GM23338 (cell line): ENCODE results near the gene AIP. TPM values are rescaled to one million over a fixed set of nuclear protein-coding genes. Genes with fewer than 3 reads are reported as not detected.
A peak's percentile ranks its signal among the peaks of the same experiment; 100 is the strongest.

Source experiments
- ATAC-seq: fragments of 200-7000 bp; cut with Tn5 transposase; 3 replicates; pipeline ENCODE4 v1.9.1; 2020
- DNase-seq: peaks from one replicate; pipeline ENCODE4 v3.0.0-alpha.2; 2015; ENCODE audit warnings: low spot score
- H2AFZ ChIP-seq: fragments of 200-600 bp; sonication (generic); 2 replicates; pipeline ENCODE4 v1.8.0; 2016; ENCODE audit warnings: antibody characterized with exemption, mild to moderate bottlenecking, moderate library complexity
- H3F3A ChIP-seq: fragments of 200-600 bp; sonication (generic); replicated peaks from 2 replicates; pipeline ENCODE4 v1.8.0; 2017; ENCODE audit warnings: antibody characterized with exemption, mixed run types, low read depth
- H3K27ac ChIP-seq: fragments of 200-600 bp; sonication (generic); 2 replicates; pipeline ENCODE4 v1.6.1; 2016; ENCODE audit warnings: low read depth
- H3K27me3 ChIP-seq: fragments of 200-600 bp; sonication (generic); 2 replicates; pipeline ENCODE4 v1.8.0; 2016; ENCODE audit warnings: mild to moderate bottlenecking, mixed run types, moderate library complexity; ENCODE audit not compliant: insufficient read depth
- H3K36me3 ChIP-seq: fragments of 200-600 bp; sonication (generic); 2 replicates; pipeline ENCODE4 v1.8.0; 2016; ENCODE audit warnings: mild to moderate bottlenecking; ENCODE audit not compliant: insufficient read depth
- H3K4me1 ChIP-seq: fragments of 200-600 bp; sonication (generic); 2 replicates; pipeline ENCODE4 v1.8.0; 2016; ENCODE audit warnings: mild to moderate bottlenecking, moderate library complexity; ENCODE audit not compliant: insufficient read depth
- H3K4me2 ChIP-seq: fragments of 200-600 bp; sonication (generic); 2 replicates; pipeline ENCODE4 v1.7.1; 2017; ENCODE audit warnings: mixed run types
- H3K4me3 ChIP-seq: fragments of 200-600 bp; sonication (generic); 2 replicates; pipeline ENCODE4 v1.6.1; 2016; ENCODE audit warnings: mixed run types
- H3K79me2 ChIP-seq: fragments of 200-600 bp; sonication (generic); replicated peaks from 2 replicates; pipeline ENCODE4 v1.8.0; 2017; ENCODE audit warnings: mild to moderate bottlenecking; ENCODE audit not compliant: insufficient read depth
- H3K9me2 ChIP-seq: fragments of 200-600 bp; sonication (generic); 2 replicates; pipeline ENCODE4 v1.8.0; 2017; ENCODE audit not compliant: insufficient read depth
- H4K20me1 ChIP-seq: fragments of 200-600 bp; sonication (generic); replicated peaks from 2 replicates; pipeline ENCODE4 v1.8.0; 2017; ENCODE audit warnings: mild to moderate bottlenecking; ENCODE audit not compliant: insufficient read depth
- H3K27ac Mint-ChIP-seq: 2 replicates; pipeline ENCODE4 v1.8.0; 2020; ENCODE audit warnings: inconsistent platforms, mild to moderate bottlenecking, moderate library complexity, mixed read lengths
- H3K27me3 Mint-ChIP-seq: 3 replicates; pipeline ENCODE4 v1.8.0; 2022; ENCODE audit warnings: low read depth, mild to moderate bottlenecking, moderate library complexity, mixed read lengths, inconsistent platforms; ENCODE audit not compliant: insufficient read depth, poor library complexity
- H3K36me3 Mint-ChIP-seq: 3 replicates; pipeline ENCODE4 v1.8.0; 2021; ENCODE audit warnings: low read depth, mild to moderate bottlenecking, inconsistent platforms, moderate library complexity, mixed read lengths
- H3K4me1 Mint-ChIP-seq: 3 replicates; pipeline ENCODE4 v1.8.0; 2020; ENCODE audit warnings: mild to moderate bottlenecking, inconsistent platforms, mixed read lengths
- H3K4me3 Mint-ChIP-seq: 3 replicates; pipeline ENCODE4 v1.8.0; 2021; ENCODE audit warnings: moderate library complexity, mild to moderate bottlenecking, inconsistent platforms, mixed read lengths
- H3K9me3 Mint-ChIP-seq: 3 replicates; pipeline ENCODE4 v1.8.0; 2020; ENCODE audit warnings: moderate library complexity, mild to moderate bottlenecking, inconsistent platforms, mixed read lengths
- CREB1 ChIP-seq: fragments of 250-450 bp; sonication (Bioruptor Pico); IDR thresholded peaks from 2 replicates; pipeline ENCODE4 v1.5.0; 2020; ENCODE audit warnings: low read depth, mild to moderate bottlenecking, moderate library complexity
- ETS1 ChIP-seq: IDR thresholded peaks from 2 replicates; pipeline ENCODE4 v1.6.1; 2016; ENCODE audit warnings: antibody characterized with exemption
- EZH2 ChIP-seq: fragments of 200-600 bp; sonication (generic); IDR thresholded peaks from one replicate; pipeline ENCODE4 v1.8.0; 2017; ENCODE audit warnings: antibody characterized with exemption, mild to moderate bottlenecking, low read depth; ENCODE audit not compliant: unreplicated experiment
- JUNB ChIP-seq: IDR thresholded peaks from one replicate; pipeline ENCODE4 v1.6.1; 2016; ENCODE audit warnings: antibody characterized with exemption; ENCODE audit not compliant: unreplicated experiment
- REST ChIP-seq: IDR thresholded peaks from one replicate; pipeline ENCODE4 v1.6.1; 2018; ENCODE audit warnings: antibody characterized with exemption; ENCODE audit not compliant: unreplicated experiment
- STAT1 ChIP-seq: IDR thresholded peaks from one replicate; pipeline ENCODE4 v1.6.1; 2016; ENCODE audit warnings: antibody characterized with exemption; ENCODE audit not compliant: unreplicated experiment
- ZNF114 ChIP-seq: fragments of 250-450 bp; sonication (Bioruptor Pico); IDR thresholded peaks from 2 replicates; pipeline ENCODE4 v1.5.0; 2020; ENCODE audit warnings: mild to moderate bottlenecking, moderate library complexity
- ZNF331 ChIP-seq: fragments of 250-450 bp; sonication (Bioruptor Pico); IDR thresholded peaks from 2 replicates; pipeline ENCODE4 v1.5.0; 2020; ENCODE audit warnings: low read depth, mild to moderate bottlenecking, moderate library complexity
- ZNF462 ChIP-seq: fragments of 250-450 bp; sonication (Bioruptor Pico); IDR thresholded peaks from 2 replicates; pipeline ENCODE4 v1.5.0; 2020; ENCODE audit warnings: mild to moderate bottlenecking, moderate library complexity
- polyA plus RNA-seq: library from polyadenylated mRNA; unstranded; fragments of >200 nt; fragmentation: Nextera tagmentation; extraction: Ambion mirVana; gene quantifications from 2 replicates; pipeline ENCODE4 v1.2.1, GENCODE V29; 2016
- total RNA-seq: library from RNA; depleted of rRNA; stranded (reverse); fragments of >200 nt; shearing (Covaris generic); gene quantifications from 2 replicates; pipeline ENCODE4 v1.2.3, GENCODE V29; 2014

Gene AIP
- total and polyA plus RNA-seq, 2 experiments from 2014 or later, result 29.1 to 32.1 TPM

DNA sequence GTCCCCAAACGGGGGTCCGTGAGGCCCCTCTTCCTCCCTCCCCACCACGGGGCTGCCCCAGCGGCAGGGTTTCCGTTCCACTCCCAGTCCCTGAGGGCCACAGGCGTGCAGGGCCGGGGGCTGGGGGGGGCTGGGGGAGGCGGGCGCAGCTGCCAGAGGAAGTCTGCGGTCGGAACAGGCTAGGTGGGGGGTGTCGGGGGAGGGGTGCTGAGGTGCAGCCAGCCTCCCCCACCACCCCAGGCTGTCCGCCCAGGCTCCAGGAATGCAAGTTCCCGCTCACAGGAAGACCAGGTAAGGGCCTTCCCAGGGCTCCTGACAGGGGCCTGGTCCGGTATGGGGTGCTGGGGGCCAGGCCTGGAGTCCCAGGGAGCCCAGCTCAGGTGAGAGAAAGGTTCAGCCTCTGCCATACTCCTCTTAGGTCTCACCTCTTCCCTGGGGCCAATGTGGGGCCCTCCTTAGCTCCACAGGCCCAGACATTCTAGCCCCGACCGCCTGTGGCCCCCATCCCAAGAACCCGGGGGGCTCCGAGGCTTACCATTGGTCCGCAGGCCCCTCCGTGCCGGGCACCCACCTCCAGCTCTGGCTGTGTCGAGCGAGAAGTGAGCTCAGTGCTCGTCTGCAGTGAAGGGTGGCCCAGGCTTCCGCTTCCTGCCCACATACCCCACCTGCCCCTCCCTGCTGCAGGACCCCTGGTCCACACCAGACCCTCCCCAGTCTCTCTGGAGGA, 45.6 kb upstream of the AIP start, which contains the start of gene PTPRCAP:
PTPRCAP (minus strand) TSS at position 601 of the 727 bp plus-strand sequence; CDS start at position 538, 63 bp downstream.
- H3K27ac ChIP-seq, result peak within 1 kb of the TSS; percentile 96
- no peaks in the 10 kb centered on the region for H3K9me2 ChIP-seq
- H2AFZ ChIP-seq, result no peak within 1 kb of the TSS
- peaks cover 35% of the 10 kb centered on the region for H3K36me3 Mint-ChIP-seq
- DNase-seq, result peak; percentile 62
- 0 out of 2 replicates have a peak, but pooled peaks cover 3% of the 10 kb centered on the region for H3K36me3 ChIP-seq
- H3K27me3 ChIP-seq, result no peaks in the 10 kb centered on the region
- peak within 1 kb of the TSS; percentile 52; the same call in 2 of the 3 replicates for H3K4me3 Mint-ChIP-seq
- peak within 1 kb of the TSS; percentile 44 for H3K4me3 ChIP-seq
- H4K20me1 ChIP-seq, result no peaks in the 10 kb centered on the region
- H3K4me1 ChIP-seq, result peaks cover 14% of the 10 kb centered on the region
- peaks cover 26% of the 10 kb centered on the region for H3K4me1 Mint-ChIP-seq
- peak within 1 kb of the TSS; percentile 60; the same call in 1 of the 2 replicates for H3K4me2 ChIP-seq
- ATAC-seq, result peak; percentile 49
- TF ChIP-seq ETS1 (0 out of 2 replicates have a peak, but pooled peaks have one; percentile 23), JUNB (no peak), REST (no peak)
- peak within 1 kb of the TSS; percentile 94 for H3K27ac Mint-ChIP-seq
- H3K9me3 Mint-ChIP-seq, result no peaks in the 10 kb centered on the region; the same call in 2 of the 3 replicates
- 0 out of 2 replicates have a peak, but pooled peaks cover 12% of the 10 kb centered on the region for H3F3A ChIP-seq
- no peaks in the 10 kb centered on the region for H3K79me2 ChIP-seq
- peaks cover 11% of the 10 kb centered on the region for H3K27me3 Mint-ChIP-seq

- Histone ChIP-seq H4K20me1 (no peaks in the 10 kb centered on the region), H3K36me3 (0 out of 2 replicates have a peak, but pooled peaks cover 3% of the 10 kb centered on the region), H2AFZ (no peak overlapping the region), H3K79me2 (no peaks in the 10 kb centered on the region), H3K4me1 (peaks cover 14% of the 10 kb centered on the region), H3K9me2 (no peaks in the 10 kb centered on the region), H3K4me2 (no peak overlapping the region), H3K27ac (peak overlapping the region; percentile 80; the same call in 1 of the 2 replicates), H3F3A (0 out of 2 replicates have a peak, but pooled peaks cover 16% of the 10 kb centered on the region), H3K4me3 (no peak overlapping the region), H3K27me3 (no peaks in the 10 kb centered on the region)
- Mint-ChIP-seq H3K4me1 (peaks cover 29% of the 10 kb centered on the region), H3K36me3 (peaks cover 30% of the 10 kb centered on the region), H3K4me3 (no peak overlapping the region; the same call in 2 of the 3 replicates), H3K27ac (0 out of 2 replicates have a peak overlapping the region, but pooled peaks have one; percentile 23), H3K9me3 (no peaks in the 10 kb centered on the region), H3K27me3 (peaks cover 11% of the 10 kb centered on the region)
- ATAC-seq, result no peak
- no peak for DNase-seq
- TF ChIP-seq EZH2 (no peak), CREB1 (CRISPR knock-in tag) (no peak), JUNB (no peak), ZNF331 (CRISPR knock-in tag) (no peak), ZNF114 (CRISPR knock-in tag) (no peak), STAT1 (no peak), ZNF462 (CRISPR knock-in tag) (no peak)
These were observed 45.0 kb upstream of the AIP start for GRCh38 chr11:67437809-67438157.
